CD4-positive, alpha-beta T cell treated with Interleukin-10 for 1 hour (primary cell): ENCODE data around the gene PIGL.
A peak's percentile ranks its signal among the peaks of the same experiment; 100 is the strongest.

ENCODE experiments used
- DNase-seq: peaks from one replicate; pipeline ENCODE4 v3.0.0-alpha.2; 2020

PIGL gene

GRCh38 chr17:16313139-16314090, 96.4 kb downstream of the PIGL start:
- DNase-seq, result no peak

GRCh38 chr17:16314189-16314588, 97.2 kb downstream of the PIGL start:
- no peak for DNase-seq

- DNase-seq, result no peak
Measured at GRCh38 chr17:16314859-16315258, 97.8 kb downstream of the PIGL start.

- no peak for DNase-seq
Measured at GRCh38 chr17:16319969-16320368, 103.0 kb downstream of the PIGL start.

GRCh38 chr17:16322636-16323035, 105.6 kb downstream of the PIGL start:
- DNase-seq, result no peak

GRCh38 chr17:16325964-16326363, 109.0 kb downstream of the PIGL start:
- DNase-seq, result no peak

GRCh38 chr17:16327018-16327417, 110.0 kb downstream of the PIGL start:
- DNase-seq, result no peak

GRCh38 chr17:16328997-16329396, 112.0 kb downstream of the PIGL start:
- no peak for DNase-seq

- DNase-seq, result no peak
Measured at GRCh38 chr17:16329519-16330271, 112.7 kb downstream of the PIGL start.

- DNase-seq, result no peak
Measured at GRCh38 chr17:16338391-16338790, 121.4 kb downstream of the PIGL start.

- DNase-seq, result no peak
Measured at GRCh38 chr17:16339402-16339801, 122.4 kb downstream of the PIGL start.

- DNase-seq, result no peak
Measured at GRCh38 chr17:16339959-16340358, 122.9 kb downstream of the PIGL start.

GRCh38 chr17:16342979-16343378, 126.0 kb downstream of the PIGL start:
- no peak for DNase-seq

GRCh38 chr17:16343569-16343968, 126.6 kb downstream of the PIGL start:
- DNase-seq, result no peak

GRCh38 chr17:16345565-16345964, 128.6 kb downstream of the PIGL start:
- DNase-seq, result no peak

- no peak for DNase-seq
Measured at GRCh38 chr17:16346721-16347271, 129.8 kb downstream of the PIGL start.

- no peak for DNase-seq
Measured at GRCh38 chr17:16348586-16348985, 131.6 kb downstream of the PIGL start.

GRCh38 chr17:16349431-16349830, 132.4 kb downstream of the PIGL start:
- no peak for DNase-seq

GRCh38 chr17:16351831-16352230, 134.8 kb downstream of the PIGL start:
- no peak for DNase-seq

GRCh38 chr17:16352303-16352666, 135.3 kb downstream of the PIGL start:
- peak; percentile 10 for DNase-seq

GRCh38 chr17:16352667-16353316, 135.8 kb downstream of the PIGL start:
- DNase-seq, result peak; percentile 15

- peak; percentile 74 for DNase-seq
Measured at GRCh38 chr17:16353317-16354174, 136.5 kb downstream of the PIGL start, which contains the start of gene CENPV. Gene CENPV (minus strand): TSS chr17:16353469. CDS start chr17:16353436, 33 bp downstream.
